HuH-7 (cell line): ENCODE results near the gene DPM2.
A peak's percentile ranks its signal among the peaks of the same experiment; 100 is the strongest.

Source experiments
- DNase-seq: peaks from one replicate; pipeline ENCODE4 v3.0.0; 2011; ENCODE audit warnings: low spot score

DPM2 gene, protein sequence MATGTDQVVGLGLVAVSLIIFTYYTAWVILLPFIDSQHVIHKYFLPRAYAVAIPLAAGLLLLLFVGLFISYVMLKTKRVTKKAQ

DNA sequence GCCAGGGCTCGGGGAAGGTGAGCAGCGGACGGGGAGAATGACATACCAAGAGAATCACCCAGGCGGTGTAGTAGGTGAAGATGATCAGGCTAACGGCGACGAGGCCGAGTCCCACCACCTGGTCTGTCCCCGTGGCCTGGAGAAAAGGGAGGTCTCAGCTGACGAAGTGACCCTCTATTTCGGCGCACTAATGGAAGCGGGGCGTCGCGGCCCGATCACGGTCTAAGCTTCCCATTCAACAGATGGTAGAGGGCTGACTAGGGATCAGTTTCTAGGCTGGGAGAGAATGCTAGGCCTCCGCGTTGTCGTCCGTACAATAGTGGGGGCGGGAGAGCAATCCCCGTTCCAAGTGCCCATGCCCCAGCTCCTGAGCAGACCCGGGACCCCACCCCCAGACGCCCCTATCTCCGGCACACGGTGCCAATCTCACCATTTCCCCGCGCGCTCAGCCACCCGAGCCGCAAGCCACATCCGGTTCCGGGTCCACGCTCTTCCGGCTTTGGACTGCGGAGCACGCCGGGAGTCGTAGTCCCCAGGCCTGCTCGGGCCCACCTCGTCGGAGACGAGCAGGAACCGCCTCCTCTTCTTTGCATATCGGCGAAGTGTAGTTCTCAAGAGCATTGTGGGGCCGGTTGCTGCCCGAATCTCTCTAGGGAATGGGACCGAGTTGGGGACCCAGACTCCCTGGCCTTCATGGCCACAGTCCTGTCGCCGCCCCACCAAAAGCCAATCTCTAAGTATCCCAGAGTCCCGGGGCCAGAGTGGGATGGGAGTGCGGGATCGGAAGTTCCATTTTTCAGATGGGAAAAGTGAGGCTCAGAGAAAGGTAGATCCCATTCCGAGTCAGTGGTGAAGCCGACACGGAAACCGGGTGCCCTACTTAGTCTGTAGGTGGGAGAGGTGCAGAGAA lies at the start of gene DPM2:
DPM2 (minus strand) TSS at position 467 of the 910 bp plus-strand sequence; CDS start at position 433, 34 bp downstream.
- DNase-seq: peak; percentile 96

DNA sequence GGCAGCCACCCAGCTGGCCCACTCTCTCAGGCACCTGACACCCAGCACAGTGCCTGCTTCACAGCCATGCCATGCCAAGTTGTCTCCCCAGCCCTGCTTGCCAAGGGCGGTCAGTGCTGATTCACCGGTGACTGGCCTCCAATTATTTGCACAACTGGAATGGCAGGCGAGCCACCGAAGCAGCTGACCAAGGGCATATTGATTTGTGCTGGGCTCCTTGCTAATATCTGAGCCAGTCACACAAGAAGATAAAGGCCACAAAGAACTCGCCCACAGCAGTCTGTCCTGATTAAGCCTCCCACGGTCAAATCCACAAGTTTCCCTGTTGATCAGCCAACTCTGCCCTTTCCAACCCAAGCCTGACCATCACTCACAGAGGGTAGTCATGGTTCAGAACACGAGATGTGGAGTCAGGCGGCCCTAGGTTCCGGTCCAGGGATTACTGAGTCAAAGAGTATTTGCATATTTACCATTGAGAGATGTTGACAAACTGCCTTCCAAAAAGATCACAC lies 49.5 kb upstream of the DPM2 start:
- DNase-seq: no peak

DNA sequence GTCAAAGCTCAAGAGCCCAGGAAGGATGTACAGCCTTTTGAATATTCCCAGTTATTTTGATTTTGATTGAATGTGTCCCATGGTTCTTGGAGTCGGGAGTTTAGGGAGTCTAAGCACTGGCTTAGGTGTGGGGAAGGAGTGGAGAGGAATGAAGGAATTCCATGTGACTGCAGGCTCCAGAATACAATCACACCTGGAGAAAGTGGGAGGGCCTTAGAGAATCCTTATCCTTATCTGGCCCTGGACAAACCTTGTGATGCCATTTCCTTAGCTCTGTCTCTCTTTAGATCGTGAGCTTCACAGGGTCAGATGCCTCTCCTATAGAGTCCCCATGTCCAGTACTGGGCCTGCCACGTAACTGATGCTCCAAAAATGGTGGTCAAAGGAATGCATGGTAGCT lies 47.4 kb upstream of the DPM2 start:
- DNase-seq: no peak

DNA sequence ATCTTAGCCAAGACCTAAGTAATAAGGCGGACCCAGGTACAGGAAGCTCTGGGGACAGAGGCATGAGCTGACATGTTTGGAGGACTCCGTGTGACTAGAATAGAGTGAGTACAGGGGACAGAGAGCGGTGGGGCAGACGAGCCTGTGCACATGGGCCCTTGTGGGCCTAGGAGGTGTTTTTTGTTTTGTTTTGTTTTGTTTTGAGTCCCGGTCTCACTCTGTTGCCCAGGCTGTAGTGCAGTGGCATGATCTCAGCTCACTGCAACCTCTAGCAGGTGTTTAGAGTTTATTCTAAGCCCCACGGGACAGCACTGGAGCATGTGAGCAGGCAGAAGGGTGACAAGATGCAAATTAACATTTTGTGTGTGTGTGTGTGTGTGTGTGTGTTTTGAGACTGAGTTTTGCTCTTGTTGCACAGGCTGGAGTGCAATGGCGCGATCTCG lies 46.2 kb upstream of the DPM2 start:
- DNase-seq: no peak

DNA sequence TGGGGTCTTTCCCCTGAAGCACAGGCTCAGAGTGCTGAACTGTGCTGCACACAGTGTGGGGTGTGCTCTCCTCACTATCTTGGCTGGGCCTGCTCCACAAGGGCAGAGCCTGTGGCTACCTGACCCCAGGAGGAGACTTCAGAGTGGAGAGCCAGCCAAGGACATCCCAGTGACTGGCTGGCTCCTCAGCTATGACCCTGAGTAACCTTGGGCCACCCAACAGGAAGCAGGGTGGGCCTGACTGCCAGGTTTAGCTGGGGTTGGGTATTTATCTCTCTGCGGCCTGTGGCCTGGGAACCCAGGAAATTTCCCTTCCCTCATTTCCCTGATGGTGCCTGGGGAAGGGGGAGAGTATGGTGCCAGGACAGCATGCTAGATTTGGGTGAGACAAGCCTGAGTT lies 45.3 kb upstream of the DPM2 start:
- DNase-seq: no peak

DNA sequence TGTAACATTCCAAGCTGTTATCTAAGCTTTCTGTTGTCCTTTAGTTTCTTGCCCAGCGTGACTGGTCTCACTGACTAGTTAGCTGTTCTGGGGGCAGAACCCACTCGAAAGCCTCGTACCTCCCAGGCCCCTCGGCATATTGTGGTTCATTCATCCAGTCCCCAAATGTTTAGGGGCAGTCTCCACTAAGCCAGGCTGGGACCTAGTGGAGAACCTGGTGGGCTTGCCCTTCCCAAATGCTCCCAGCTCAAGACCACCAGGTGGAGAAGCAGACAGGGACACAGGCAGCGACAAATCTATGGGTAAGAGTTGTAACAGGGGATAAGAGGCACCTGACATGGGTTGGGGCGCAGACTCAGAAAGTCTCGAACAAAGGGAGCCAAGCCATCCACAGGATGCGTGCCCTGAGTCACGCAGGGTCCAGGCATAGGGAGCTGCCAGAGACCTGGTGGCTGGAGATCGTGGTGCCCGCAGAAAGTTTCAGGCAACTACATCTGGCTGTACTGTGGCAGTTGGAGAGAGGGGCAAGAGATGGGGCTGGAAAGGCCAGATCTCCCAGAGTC lies 44.0 kb upstream of the DPM2 start:
- DNase-seq: no peak

DNA sequence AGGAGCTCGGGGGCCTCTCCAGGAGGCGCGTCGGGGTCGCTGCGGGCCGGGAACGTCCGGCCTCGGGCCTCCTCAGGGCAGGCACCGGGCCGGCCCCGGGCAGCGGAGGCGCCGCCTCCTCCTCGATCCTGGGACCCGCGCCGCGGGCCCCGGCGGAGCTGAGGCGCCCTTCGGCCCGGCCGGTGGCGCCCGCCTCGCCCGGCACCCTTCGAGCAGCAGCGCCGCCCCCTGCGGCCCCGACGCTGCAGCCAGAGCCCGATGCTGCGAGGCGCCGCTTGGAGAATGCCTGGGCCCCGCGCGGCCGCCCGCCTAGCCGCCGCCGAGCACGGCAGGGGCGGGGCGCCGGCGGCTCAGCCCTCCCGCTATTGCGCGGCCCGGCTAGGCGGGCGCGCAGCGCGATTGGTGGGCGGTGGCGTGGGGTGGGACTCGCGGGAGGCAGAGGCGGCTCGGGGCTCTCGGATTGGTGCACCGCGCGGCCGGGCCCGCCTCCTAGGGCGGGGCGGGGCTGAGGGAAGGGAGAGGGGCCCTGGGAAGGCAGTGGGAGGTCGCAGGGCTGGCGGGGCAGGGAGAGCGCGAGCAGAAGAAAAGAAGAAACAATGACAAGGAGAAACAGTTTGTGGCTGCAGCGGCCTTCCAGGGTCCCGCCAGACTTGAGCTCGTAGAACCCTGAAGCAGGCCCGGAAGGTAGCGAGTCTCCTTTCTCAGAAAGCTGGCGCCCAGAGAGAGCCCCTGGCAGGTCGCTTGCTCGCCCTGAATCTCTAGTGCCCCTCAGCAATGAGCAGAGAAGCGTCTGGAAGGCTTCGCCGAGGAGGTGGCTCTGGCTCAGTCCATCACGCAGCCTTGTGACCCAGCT lies 43.3 kb upstream of the DPM2 start, which contains the start of gene EEIG1:
EEIG1 (minus strand) TSS at position 284 of the 853 bp plus-strand sequence. CDS start 852 bp downstream, outside the sequence.
- peak; percentile 96 for DNase-seq

DNA sequence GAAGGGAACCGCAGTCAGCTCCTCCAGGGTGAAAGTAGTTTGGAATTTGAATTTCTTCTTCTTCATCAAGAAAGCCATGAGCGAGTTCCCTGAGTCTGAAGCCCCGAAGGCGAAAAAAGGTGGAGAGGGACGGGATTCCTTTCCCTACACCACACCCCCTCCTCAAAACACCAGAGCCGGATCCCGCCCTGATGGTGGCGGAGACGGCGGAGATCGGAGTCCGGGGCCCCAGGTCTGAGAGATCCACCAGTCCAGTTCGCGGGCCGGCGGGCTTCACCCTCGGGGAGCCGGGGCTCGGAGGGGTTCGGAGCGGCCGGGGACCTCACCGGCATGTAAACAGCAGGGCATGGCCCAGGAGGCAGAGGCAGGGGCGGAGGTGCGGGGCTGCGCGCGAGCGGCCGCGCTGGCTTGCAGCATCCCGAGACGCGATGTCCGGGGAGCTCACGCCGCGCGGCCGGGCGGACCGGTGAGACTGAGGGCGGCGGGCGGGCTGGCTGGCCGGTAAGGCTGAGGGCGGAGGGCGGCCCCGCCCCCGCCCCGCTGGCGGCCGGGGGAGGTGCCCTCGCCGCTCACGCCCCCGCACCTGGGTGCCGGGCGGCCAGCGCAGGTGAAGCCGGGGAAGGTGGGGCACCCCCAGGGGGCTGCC lies 42.5 kb upstream of the DPM2 start:
- DNase-seq: peak; percentile 47

DNA sequence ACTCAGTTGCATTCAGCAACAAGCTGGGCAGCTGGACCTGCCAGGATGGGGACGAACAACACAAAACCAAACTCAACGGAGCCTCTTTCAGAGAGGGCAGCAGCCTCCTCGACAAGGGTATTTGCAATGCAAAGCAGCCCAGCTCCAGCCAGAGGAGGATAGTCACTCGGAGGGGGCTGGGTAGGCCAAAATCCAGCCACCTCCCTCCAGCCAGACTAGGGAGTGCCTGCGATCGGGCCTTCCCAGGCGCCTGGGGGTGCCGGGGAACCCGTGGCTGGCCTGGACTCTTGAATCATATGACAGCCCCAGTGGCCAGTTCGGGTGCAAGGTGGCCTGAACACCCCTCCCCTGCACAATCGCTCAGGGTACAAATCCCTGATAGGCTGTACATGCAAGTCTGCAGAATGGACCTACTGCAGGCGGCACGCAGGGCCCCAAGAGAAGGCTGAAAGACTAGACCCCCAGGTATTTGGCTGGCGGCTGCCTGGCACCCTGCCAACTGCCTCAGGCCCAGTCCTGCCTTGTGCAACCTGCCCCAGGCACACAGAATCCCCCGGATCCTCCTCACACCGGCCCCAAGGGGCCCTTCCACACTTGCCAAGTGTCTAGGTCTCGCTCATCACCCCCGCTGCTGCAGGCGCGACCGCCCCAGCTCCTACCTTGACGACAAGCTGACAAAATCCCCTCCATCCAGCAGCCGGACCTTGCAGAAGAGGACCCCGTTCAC lies 41.8 kb upstream of the DPM2 start:
- peak; percentile 47 for DNase-seq

DNA sequence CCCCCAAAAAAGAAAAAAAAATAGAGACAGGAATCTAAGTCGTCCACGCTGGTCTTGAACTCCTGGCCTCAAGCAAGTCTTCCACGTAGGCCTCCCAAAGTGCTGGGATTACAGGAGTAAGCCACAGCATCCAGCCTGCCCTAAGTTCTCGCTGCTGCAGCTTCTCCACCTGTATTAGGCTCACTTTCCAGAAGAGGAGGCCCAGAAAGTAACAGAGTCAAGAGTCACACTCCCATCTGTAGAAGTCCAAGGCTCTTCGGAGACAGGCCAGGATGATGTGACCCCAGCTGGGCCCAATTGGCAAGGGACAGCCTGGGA lies 41.3 kb upstream of the DPM2 start:
- DNase-seq: no peak

DNA sequence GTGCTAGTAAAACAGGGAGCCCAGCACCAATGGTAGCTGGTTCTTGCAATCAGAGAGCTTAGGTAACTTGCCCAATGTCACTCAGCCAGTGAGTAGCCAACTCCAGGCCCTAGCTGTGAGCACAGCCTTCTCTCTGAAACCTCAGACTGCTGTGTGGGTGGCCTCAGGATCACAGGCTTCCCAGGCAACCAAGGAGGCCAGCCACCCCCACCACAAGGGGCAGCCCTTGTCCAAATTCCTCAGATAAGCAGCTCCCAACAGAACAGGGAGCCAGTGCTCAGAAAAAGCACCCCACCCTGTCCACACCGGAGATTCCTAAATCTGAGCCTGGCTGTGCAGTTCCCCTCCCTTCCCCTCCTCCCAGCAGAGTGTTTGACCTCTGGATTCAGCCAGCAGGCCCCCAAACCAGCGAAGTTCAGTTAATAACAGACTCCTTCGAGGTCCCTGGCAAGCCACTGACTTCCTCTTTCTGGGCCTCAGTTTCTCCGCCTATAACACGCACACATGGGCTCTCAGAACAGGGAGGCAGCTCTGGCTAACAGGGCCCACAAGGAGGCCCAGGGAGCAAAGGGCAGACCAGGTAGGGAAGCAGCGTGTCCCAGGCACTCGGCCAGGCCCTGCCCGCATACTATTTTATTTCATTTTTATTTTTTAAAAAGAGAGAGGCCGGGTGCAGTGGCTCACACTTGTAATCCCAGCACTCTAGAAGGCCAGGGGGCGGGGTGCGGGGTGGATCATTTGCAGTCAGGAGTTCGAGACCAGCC lies 40.4 kb upstream of the DPM2 start:
- DNase-seq: peak; percentile 56

DNA sequence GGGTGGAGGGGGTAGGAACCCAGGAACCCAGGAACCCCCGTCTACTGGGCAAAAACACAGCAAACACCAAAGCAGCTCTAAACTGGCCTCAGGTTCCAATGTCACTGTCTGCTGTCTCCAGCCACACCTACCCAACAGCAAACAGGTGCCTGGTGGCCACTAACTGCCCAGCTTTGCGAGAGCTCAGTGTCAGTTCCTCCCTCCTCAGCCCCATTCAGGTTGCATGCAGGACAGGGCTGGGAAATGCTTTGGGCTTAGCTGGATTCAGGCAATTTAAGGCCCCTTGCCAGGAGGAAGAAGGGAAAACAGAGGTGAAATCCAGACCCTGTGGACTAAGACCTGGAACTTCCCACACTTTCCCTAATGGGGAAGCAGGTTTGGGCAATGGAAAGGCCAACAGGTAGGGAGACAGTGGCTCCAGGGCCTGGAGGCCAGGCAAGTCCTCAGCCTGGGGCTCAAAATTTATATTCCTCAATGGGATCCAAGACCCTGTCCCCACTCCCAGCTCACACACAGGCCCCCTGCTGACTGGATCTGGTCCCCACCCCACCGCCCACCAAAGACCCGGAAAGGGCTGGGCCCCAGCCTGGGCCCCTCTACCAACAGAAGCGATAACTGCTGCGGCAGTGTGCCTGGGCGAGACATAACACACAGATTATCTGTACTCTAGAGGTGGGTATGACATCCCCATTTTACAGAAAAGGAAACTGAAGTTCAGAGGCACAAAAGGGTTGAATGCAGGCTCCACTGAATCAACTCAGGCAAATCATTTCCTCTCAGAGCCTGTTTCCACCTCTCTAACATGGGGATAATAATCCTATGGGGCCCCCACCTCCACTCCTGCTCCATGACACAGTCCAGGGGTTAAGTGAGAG lies 39.6 kb upstream of the DPM2 start:
- DNase-seq: no peak

DNA sequence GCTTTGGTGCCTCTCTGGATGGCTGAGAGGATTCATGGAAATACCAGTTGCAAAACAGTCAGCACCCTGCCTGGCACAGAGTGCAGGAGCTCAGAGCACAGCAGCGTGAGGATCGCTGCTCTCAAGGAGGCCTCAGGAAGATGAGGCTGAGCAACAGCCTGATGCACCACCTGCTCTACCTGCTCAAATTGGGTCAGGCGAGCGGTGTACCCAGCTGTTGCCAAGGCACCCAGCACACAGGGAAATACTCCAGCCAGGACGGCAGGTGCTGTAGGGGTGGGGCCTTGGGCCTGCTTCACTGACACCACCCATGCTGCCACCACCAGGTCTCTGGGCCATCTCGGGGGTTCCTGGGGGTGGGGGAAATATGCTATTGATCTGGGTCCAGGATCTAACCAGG lies 38.8 kb upstream of the DPM2 start:
- DNase-seq: no peak

DNA sequence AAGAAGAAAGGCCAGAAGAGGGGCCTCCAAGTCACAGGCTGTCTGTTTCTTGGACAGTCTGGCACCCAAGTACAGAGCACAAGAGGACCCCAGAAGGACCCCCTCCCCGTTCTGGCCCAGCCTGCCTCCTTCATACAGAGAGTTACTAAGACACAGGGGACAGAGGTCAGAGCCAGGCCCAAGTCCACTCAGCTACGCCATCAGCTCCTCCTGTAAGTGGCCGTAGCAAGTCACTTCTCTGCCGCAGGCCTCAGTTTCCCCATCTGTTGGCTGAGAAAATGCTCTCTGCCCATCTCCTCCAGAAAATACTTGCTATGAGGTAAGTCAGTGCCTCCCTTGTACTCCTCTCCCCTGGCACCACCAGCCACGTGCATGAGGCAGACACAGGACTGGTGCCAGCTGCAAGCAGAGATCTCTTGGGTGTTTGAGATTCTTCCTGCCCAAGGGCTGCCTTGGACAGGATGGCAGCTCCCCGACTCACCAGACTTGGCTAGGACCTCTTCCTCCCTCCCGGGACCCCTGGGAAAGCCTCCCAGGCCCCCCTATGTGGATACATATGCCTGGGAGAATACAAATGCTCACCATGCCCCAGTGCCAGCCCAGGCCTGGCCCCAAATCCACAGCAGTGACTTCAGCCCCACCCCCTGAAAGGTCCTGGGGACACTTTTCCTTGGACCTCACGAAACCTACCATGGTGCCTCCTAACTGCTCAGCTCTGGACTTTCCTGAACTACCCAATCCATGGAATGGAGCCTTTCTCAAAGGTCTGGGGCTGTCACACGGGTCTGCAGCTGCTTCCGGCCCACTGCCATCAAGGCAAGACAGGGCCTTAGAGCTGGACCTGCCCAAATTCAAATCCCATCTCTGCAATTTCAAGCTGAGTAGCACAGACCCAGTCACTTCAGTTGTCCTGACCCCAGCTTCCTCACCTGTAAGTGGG lies 38.0 kb upstream of the DPM2 start:
- DNase-seq: no peak

DNA sequence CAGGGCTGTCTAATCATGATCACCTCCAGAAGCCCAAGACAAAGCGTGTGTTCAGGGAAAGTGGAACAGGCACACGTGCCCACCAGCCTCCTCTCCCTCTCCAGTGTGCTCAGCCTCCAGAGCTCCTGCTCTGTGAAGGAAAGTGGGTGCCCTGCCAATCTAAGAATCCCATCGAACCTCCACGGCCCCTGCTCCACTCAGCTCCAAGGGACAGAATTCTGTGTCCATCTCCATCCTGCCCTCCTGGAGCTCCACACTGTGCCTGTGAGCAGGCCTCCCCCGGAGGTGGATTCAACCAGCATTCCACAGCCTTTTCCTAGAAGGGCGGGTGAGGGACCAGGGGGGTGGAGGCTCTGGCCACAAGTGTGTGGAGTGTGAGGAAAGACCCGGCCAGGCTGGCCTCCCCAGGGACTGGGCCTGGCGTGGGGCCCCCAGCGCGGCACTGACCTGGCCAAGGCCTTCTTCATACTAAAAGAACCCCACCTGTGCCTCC lies 37.2 kb upstream of the DPM2 start:
- no peak for DNase-seq

DNA sequence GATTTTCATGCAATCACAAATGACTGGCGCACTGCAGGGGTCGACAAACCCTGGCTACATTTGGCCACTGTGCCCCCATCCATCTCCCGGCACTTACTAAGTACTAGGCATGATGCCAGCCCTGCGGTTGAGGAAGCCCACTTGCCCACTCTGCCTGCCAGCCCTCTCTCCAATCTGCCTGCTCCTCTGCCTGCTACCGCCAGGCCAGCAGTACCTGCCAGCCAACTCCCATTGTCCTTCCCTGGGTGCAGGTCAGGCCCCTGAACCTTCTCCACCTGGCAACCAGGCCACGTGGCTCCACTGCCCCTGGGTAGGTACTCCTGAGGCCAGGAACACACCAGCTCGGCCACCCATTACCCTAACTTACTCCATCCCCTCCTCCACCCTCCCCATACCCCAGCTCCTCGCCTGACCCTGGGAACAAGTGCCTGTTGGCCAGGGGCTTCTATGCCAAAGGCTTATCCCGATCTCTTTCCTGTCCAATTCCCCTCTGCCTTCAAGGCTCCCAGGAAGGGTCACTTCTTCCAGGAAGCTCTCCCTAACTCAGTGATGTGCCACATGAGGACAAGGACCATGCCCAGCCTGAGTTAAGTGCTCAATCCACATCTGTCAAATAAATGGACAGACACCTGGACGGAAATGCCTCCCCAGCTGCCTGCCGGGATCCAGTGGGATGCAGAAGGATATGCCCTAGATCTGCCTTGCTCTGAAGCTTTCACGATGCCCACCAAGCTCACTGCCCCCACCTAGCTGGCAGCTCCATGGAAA lies 36.5 kb upstream of the DPM2 start:
- DNase-seq: no peak
